Astrocyte of the spinal cord (primary cell): ENCODE data around the gene MSL1.
A peak's percentile ranks its signal among the peaks of the same experiment; 100 is the strongest.

Experiments
- DNase-seq: peaks from one replicate; pipeline ENCODE4 v3.0.0; 2011; ENCODE audit warnings: low read depth, low spot score
- H3K4me3 ChIP-seq: 2 replicates; pipeline ENCODE4 v1.5.1; 2011; ENCODE audit warnings: low read depth, mild to moderate bottlenecking, low read length, moderate library complexity
- in situ Hi-C: cut with HindIII; loops from 2 replicates; pipeline ENCODE4 v1.10.0; 2017; ENCODE audit warnings: low sequenced_read_pairs
- TF ChIP-seq, protein P1 (sequence below): IDR thresholded peaks from 2 replicates; pipeline ENCODE4 v1.5.1; 2012; ENCODE audit warnings: low read depth, mild to moderate bottlenecking, low read length, inconsistent platforms

Gene MSL1

DNA sequence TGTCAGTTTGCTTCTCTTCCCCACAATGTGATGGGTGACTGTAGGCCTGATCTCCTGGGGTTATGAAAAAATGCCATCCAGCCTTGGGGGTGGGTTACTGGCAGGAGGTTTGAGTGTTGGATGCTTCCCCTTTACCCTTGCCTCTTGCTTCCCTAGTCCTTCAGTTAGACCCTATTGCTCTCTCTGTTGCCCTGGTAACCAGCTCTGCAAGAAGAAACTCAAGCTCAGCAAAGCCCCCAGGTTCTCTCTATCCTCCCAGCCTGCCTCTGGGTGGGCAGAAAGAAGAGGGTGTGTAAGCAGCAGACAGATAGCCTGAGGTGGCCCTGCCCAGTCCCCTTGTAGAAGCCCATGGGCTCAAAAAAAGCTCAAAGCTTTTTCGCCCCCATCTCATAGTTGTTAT is 52.7 kb downstream of the MSL1 start:
- H3K4me3 ChIP-seq = no peak overlapping the region
- in situ Hi-C loops = no loop called here
- no peak for DNase-seq
- TF ChIP-seq, protein P1, sequence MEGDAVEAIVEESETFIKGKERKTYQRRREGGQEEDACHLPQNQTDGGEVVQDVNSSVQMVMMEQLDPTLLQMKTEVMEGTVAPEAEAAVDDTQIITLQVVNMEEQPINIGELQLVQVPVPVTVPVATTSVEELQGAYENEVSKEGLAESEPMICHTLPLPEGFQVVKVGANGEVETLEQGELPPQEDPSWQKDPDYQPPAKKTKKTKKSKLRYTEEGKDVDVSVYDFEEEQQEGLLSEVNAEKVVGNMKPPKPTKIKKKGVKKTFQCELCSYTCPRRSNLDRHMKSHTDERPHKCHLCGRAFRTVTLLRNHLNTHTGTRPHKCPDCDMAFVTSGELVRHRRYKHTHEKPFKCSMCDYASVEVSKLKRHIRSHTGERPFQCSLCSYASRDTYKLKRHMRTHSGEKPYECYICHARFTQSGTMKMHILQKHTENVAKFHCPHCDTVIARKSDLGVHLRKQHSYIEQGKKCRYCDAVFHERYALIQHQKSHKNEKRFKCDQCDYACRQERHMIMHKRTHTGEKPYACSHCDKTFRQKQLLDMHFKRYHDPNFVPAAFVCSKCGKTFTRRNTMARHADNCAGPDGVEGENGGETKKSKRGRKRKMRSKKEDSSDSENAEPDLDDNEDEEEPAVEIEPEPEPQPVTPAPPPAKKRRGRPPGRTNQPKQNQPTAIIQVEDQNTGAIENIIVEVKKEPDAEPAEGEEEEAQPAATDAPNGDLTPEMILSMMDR = no peak

DNA sequence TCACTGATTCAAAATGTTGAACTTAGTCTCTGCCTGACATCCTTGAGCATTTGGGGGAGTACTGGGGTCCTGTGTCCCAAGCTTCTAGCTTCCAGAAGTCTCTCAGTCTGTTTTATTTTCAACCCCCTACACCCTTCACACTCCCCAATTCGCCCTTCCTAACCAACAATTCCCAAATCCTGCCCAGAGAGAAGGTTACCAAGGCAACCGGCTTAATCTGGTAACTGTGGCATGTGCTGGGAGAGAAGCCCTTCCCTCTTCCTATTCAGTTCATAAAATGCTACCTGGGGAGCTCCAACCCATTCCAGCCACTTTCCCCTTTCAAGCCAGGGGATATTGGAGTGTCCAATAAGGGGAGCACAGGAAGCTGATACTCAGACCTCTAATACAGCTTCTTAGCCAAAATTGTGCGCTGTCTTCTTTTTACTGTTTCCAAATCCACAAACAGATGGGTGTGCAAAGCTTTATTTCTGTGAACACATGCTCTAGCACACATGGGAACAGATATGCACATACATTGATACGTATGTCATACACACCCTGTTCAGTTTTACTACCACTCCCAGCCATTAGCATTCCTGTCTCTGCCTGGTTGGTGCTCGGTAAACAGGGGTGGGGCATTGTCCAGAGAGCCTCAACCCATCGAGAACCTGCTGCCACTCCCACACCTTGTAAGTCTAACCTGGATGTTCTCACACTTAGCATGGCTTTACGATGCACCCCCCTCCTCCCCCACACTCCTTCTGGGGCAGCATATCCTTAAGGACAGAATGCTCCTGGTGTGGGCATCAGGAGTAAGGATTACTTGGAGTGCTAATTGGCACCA is 54.4 kb downstream of the MSL1 start:
- no peak for DNase-seq

DNA sequence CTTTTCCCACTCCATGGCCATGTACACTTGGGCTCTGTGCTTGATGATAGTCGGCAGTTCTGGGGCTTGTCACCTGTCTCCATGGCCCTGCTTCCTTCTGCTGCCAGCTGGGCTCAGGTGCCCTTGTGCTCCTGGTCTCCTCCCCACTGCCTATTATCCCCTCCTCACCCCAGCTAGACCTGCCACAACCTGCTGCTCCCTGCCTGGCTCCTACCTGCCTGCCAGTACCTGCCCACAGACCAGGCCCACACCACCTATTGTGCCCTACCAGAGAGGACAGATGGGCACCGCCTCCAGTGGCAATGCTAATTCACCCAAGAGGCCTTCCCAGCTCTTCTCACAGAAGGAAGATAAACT is 55.0 kb downstream of the MSL1 start:
- DNase-seq = no peak
- in situ Hi-C loops = loop anchor here (25.0 kb wide), 2 partner anchors 111 to 114 kb away; partner anchors contain the start of genes CDC6, MED24 and THRA
- H3K4me3 ChIP-seq = no peak overlapping the region
- TF ChIP-seq, protein P1 = no peak

More for the DNA sequence above, 54.4 kb downstream of the MSL1 start:
- TF ChIP-seq, protein P1 = no peak
- in situ Hi-C loops = loop anchor here (25.0 kb wide), 2 partner anchors 111 to 114 kb away; partner anchors contain the start of genes CDC6, MED24 and THRA
- H3K4me3 ChIP-seq = no peak overlapping the region

DNA sequence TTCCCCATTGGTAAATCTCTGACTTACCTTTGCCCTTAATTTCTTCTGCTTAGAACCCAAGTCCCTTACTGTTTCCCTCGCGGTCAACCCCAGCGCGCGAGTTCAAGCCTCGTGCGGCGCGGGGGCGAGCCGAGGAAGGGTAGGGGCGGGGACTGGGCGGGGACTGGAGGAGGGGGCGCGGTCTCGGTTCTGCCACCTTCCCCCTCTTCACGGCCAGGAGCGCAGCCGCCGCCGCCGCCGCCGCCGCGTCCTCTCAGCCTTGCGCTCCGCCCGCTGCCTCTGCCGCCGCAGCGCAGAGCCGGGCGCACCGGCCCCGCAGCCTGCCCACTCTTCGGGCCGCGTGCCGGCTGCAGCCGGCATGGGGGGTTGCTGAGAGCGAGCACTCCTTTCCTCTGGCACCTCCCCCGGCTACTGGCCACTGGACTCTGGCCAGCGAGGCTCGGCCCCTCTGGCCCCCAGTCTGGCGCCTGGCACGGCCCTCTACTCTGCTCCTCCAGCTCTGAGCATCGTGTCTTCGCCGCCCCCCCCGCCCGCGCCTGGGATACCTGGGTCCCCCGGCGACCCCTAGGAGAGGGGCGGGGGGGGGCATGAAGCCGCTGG is 55.6 kb downstream of the MSL1 start, which contains the start of gene RAPGEFL1:
Gene RAPGEFL1, plus strand, starts transcription at position 196 of the 600 bp plus-strand sequence. Its CDS starts 392 bp downstream, at position 588.
- H3K4me3 ChIP-seq = peak within 1 kb of the TSS; percentile 45
- TF ChIP-seq, protein P1 = no peak
- in situ Hi-C loops = loop anchor here (25.0 kb wide), 2 partner anchors 110 to 115 kb away; partner anchors contain the start of genes CDC6, MED24 and THRA
- peak; percentile 65 for DNase-seq

DNA sequence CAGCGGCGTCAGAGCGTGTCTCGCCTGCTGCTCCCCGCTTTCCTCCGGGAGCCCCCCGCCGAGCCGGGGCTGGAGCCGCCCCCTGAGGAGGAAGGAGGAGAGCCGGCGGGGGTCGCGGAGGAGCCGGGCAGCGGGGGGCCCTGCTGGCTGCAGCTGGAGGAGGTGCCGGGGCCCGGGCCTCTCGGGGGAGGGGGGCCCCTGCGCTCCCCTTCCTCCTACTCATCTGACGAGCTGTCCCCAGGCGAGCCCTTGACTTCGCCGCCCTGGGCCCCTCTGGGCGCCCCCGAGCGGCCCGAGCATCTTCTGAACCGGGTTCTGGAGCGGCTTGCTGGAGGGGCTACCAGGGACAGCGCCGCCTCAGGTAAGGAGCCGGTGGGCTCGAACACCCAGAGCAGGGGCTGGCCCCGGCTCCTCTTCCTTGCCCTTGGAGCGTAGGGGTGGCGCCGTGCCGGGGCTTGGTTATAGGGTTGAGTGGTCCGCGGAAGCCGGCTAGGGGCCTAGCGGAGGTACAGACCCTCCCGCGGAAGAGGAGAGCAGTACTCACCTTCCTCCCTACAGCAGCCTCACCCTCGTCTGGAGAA is 56.3 kb downstream of the MSL1 start:
- H3K4me3 ChIP-seq = peak overlapping the region; percentile 45
- no peak for DNase-seq
- TF ChIP-seq, protein P1 = no peak
- in situ Hi-C loops = loop anchor here (25.0 kb wide), 2 partner anchors 109 to 116 kb away; partner anchors contain the start of genes CDC6, MED24 and THRA

DNA sequence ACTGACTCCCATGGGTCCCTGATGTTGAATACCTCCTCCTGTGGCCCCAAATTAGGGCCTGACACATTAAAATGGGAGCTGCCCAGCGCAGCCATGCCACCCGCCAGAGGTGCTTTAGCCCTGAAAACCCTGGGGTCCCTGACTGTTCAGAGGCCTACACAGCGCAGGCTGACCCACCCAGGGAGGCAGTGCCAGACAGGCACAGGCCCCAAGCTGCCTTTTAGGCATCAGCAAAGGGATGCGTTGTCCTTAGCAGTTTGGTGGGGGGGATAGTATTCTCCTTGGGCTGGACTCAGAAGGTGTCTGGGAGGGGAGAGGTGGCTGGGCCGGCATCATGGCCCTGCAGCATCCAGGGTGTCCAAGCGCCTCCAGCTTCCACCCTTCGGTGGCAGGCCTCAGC is 56.9 kb downstream of the MSL1 start:
- DNase-seq = no peak
- peak overlapping the region; percentile 45 for H3K4me3 ChIP-seq
- TF ChIP-seq, protein P1 = no peak
- in situ Hi-C loops = loop anchor here (25.0 kb wide), 2 partner anchors 109 to 116 kb away; partner anchors contain the start of genes CDC6, MED24 and THRA
